ENCODE data around the gene PATJ.
A peak's percentile ranks its signal among the peaks of the same experiment; 100 is the strongest.

Gene PATJ

DNA sequence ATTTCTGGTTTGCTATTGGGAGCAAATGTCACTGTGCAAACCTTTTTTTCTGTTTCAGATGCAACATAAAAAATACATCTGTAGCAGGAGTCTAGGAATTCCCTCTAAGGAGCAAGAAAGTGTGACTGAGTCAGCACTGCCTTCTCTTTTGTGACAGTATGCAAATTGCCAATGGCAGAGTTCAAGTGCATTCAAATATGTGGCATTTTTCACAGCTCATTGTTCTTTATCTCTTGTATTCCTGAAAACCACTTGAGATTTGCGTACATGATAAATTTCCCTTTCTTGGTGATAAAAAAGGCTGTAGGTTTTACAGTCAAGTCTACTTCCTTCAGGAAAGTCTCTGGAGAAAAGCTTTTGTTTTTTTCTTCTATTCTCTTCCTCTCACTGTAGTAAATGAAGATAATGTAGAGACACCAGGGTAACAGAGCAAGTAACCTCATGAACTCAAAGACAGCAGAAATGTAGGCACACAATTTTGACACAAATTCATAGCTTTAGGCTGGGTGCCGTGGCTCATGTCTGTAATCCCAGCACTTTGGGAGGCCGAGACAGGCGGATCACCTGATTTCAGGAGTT lies 322.6 kb downstream of the PATJ start:
- no peak for DNase-seq

DNA sequence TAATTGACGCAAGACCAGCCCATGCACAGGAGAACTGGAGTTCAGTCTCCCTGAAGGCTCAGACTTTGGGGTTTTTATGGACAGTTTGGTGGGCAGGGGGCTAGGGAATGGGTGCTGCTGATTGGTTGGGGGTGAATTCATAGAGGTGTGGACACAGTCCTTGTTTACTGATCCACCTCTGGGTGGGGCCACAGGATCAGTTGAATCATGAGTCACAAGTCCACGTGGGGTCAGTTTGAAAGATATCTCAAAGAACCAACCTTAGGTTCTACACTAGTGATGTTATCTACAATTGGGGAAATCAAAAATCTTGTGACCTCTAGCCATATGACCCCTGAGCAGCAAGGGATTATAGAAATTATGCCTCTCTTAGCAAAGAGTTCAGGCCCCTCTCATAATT lies 324.4 kb downstream of the PATJ start:
- no peak for DNase-seq

DNA sequence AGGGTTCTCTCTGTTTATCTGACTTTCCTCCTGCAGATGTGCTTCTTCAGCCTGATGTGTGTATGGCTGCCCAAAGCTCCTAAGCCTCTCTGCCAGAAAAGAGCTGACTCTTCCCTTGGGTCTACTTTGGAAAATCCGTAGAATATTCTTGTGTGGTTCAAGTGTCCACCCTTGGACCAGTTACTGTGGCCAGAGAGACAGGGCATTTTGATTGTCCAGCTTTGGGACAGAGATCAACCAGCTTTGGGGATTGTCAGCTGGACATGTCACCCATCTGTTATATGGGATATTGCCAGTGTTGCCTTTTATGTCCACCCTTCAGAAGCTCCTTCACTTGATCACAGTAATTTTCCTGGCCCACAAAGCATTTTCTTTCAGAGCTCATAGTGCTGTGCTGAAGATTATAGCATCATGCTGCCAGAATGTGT lies 326.1 kb downstream of the PATJ start:
- no peak for DNase-seq

DNA sequence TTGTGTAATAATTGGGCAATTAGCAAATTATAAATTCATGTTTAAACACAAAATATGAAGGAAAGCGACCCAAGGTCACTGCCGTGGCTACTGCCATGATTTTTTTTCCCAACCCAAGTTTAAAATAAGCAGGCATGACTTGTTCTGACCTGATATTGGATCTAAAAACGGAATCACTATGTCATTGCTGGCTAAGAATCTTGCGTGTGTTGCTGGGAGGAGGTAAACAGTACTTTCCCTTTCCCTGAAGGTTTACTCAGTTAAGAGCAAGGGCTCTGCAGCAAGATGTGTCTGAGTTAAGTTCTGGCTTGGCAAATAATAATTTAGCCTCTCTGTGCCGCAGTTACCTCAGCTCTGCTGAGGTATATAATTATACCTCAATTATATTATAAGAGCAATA lies 326.7 kb downstream of the PATJ start:
- no peak for DNase-seq

DNA sequence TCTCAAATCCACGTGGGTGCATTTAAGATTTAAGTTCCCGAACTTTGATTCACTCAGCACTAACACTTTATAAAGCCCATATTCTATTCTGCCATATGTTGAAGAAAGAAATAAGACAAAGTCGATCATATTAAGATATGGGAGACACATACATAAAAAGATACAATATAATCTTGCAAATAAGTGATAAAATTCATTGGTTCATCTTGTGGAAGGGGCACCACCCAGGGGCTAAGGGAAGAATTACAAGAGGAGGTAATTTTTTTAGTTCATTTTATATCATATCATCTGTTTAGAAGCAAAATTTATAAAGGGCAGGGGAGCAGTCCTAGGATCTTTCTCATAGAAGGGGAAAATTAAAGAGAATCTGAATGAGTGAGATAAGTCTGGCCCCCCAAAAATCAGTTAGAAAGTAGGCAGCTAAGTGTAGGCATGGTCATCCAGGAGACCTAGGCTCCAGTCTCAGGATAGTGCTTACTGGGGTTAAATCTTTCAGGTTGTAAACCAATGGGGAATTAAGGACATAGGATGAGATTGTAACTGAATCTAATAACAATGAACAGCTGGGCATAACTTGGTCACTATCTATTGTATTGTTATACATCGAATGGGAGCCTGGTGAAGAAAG lies 328.2 kb downstream of the PATJ start:
- DNase-seq, result no peak

DNA sequence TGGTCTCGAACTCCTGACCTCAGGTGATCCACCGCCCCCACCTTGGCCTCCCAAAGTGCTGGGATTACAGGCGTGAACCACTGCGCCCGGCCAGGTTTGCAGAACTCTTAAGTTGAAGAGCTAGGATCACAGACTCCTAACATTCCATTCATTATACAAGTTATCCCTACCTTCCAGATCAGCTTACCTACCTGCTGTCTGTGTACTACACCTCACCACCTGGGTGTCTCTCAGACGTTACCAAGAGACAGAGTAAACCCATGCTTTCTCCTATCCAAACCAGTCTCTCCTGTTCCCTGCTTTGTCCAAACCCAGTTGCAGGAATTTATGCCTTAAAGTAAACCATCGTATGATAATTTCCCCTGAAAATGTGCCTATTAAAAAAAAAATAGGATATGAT lies 329.4 kb downstream of the PATJ start:
- DNase-seq, result no peak

DNA sequence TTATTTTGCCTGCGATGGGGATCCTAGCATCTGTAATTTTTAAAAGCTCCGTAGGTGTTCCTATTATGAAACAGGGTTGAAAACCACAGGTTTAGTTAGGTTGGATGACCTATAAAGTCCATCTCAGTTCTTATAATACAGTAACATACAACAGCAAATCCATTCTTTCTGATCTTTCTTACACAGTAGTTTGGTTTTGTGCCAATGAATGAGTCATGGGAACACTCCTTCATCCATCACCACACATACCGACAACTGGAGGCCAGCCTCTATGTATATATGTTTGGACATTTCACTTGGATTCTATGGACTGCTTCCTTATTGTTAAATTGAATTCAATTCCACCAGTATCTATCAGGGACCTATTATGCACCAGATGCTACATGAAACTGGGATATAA lies 334.0 kb downstream of the PATJ start:
- DNase-seq, result no peak

DNA sequence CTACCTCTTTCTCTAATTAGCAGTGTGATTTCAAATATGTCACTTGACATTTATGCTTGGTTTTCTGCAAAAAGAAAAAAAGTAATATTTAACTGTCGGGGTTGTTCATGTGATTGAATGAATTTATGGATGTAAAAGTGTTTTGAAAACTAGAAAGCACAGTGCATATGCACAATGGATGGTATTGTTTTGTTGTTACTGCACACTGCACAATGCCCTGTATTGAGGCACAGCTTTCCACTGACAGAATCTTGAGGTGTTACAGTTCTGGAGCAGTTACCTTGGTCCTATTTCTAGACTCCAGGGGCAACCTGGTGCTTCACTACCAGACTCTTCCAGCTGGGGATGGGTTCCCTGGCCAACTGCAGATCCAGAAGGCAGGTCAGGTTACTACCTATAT lies 335.5 kb downstream of the PATJ start:
- DNase-seq, result no peak

DNA sequence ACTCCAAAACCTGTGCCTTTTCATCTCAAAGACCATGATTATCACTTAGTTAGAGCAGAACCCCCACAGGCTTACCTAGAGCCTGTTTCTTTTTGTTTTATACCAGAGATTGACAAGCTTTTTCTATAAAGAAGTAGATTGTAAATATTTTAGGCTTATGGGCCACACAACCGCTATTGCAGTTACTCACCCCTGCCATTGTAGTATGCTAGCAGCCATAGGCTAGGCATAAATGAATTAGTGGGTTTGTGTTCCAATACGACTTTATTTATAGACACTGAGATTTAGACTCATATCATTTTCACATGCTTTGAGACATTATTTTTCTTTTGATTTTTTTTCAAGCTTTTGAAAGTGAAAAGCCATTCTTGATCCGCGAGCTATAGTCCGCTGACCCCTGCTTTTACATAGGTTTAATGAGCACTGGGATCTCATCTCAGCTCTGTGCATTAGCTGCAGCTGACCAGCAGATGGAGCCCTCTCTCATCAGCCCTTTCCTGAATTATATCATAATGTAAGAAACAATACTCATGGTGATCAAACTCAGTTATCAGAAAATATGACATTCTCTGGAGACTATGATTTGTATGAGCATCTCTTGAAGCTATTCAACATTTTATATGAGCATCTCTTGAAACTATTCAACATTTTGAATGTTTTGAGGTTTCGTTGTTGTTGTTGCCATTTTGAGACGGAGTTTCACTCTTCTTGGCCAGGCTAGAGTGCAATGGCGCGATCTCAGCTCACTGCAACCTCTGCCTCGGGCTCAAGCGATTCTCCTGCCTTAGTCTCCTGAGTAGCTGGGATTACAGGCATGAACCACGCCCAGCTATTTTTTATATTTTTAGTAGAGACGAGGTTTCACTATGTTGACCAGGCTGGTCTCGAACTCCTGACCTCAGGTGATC lies 340.4 kb downstream of the PATJ start:
- DNase-seq, result peak; percentile 12

DNA sequence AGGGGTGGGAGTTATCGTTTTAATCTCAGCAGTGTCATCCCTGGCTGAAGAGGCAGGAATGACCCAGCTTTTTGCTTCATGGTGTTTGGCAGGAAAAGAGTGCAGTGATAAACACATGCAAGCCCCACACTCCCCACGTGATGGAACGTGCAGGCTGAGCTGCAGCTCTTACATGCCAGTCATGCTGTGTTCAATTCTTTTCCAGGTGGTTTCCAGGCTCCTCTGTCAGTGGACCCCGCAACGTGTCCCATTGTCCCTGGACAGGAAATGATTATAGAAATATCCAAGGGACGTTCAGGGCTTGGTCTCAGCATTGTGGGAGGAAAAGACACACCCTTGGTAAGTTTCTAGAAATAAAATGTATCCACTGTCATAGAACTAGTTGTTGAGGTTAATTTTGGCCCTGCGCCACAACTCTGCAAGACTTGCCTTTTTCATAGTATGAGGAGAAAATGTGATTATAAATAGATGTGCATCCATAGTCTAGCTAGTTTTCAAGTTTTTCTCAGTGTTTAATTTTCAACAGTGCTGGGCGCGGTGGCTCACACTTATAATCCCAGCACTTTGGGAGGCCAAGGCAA lies 342.1 kb downstream of the PATJ start:
- DNase-seq, result no peak

DNA sequence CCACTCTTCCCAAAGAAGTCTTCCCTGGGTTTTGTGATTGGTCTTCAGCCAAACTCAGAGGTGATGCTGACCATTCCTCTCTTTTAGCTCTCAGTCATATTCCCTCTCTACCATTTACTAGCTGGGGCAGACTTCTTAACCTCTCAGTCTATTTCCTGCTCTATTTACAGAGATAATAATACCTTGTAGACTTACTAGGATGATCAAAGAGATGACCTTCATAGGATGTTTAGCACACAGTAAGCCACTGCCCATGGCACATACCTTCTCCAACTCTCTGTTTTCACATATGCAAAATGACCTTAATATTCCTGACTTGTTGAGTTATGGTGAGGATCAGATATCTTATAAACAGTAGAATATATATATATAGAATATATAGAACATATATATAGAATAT lies 346.2 kb downstream of the PATJ start:
- DNase-seq, result no peak

DNA sequence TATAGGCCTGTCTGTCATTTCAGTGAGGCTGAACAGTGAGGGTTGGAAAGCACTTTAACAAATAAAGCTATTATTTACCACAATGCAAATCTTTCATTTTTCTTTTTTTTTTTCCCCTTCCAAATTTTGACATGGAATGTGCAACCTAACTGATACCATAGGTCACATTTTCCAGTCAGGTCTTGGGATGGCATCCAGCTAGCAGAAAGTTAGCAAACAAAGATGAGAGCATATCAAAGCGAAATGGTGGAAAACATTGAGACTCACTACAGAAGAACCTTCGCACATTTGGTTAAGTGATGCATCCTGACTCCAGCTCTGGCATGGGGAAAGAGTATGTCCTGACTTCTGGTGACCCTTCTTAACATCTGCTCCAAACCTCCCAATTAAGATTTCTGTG lies 347.3 kb downstream of the PATJ start:
- DNase-seq, result no peak

DNA sequence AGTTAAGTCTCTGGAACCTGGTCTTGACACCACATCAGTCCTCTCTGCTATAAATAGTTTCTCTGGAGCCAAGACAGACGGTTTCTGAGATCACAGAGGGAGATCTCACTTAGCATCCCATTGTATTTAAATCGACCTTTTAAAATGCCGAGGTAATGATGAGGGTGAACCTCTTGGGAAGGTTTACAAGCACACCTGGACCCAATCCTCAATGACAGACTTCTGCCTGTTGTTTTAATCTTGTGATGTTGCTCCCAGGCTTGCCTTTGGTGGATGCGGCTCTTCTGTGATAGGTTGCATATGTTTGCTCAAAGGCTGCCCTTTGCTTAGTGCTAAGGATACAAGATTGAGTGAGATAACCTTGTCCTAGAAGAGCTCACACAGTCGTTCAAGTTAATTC lies 347.7 kb downstream of the PATJ start:
- no peak for DNase-seq

DNA sequence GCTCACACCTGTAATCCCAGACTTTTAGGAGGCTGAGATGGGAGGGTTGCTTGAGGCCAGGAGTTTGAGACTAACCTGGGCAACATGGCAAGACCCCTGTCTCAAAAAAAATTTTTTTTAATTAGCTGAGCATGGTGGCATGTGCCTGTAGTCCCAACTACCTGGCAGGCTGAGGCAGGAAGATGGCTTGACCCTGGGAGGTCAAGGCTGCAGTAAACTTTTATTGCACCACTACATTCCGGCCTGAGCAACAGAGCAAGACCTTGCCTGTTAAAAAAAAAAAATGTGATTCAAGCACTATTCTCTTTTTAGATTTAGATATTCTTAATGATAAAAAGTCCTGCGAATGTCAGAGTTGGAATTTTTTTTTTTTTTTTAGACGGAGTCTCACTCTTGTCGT lies 349.8 kb downstream of the PATJ start:
- no peak for DNase-seq

DNA sequence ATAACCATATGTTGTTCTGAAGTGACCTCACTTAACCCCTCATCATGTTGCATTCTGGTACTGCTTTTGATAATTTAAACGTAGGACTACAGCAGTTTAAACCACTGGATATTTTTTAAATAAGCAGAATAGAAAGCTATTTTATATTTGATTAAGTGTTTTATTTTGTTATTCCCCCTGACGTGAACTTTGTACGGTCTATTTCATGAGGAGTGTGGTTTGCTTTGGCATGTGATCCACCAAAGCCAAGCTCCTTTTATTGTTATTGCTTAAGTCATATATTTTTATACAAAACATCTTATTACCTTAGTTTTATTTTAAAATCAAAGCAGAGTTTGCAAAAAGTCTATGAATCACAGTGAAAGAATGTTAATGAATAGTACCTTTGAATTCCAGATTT lies 351.0 kb downstream of the PATJ start:
- DNase-seq, result no peak

DNA sequence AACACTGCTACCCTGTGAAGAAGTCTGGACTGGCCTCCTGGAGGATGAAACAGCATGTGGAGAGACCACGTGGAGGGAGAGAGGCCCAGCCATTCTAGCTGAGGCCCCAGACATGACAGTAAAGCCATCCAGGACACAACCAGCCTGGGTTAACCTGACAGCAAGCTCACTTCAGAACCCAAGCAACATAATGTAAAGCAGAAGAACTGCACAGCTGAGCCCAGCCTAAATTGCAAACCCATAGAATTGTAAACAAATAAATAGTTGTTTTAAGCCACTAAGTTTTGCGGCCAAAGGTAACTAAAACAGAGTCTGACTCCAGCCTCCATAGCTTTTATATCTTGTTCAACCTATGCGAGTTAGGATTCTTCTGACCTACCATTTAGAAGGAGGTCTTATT lies 355.2 kb downstream of the PATJ start:
- no peak for DNase-seq

DNA sequence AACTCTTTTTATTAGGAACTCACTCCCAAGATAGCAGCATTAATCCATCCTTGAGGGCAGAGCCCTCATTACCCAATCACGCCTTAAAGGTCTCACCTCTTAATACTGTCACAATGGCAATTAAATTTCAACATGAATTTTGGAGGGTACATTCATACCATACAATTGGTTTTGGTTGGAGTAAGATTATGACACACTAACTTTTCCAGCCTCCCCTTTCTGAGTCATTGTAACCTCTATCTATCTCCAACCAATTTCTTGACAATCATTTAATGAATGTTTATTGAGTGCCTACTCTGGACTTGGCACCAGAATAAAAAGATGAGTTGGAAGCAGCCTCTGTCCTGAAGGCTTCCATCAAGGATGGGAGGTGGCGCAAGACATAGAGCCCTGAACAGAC lies 358.2 kb downstream of the PATJ start:
- no peak for DNase-seq

DNA sequence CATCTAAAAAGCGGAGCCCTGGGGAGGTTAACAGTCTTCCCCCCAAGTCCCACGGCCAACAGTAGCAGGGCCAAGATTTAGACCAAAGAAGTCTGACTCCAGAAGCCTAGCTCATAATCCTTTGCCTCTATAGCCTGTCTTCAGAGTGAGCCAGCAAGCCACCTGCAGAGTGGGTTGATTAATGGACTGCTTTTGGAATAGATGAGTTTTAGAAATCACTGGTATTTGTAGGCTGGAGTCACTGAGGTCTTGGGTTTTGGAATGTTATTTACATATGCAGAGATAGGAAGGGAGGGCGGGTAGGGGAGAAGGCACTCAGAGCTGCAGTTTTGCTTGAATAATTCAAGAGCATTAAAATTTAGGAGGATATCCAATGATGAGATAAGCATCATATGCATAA lies 361.6 kb downstream of the PATJ start:
- no peak for DNase-seq

DNA sequence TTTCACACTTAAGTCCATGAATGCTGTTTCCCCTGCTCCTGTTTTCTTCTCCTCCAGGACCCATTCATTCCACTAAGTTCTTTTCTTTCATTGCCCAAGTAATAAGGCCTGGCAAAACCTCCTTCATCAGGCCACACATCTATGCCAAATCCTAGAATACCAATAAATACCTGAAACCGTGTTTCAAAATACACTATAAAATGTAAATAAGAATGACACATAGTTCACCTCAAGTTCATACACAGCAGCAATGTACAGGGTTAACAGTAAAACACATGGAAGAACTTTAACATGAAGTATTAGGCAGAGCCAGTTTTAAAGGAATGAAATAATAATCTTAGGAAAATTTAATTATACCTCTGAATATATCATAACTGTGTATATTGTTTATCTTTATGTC lies 365.6 kb downstream of the PATJ start:
- no peak for DNase-seq

DNA sequence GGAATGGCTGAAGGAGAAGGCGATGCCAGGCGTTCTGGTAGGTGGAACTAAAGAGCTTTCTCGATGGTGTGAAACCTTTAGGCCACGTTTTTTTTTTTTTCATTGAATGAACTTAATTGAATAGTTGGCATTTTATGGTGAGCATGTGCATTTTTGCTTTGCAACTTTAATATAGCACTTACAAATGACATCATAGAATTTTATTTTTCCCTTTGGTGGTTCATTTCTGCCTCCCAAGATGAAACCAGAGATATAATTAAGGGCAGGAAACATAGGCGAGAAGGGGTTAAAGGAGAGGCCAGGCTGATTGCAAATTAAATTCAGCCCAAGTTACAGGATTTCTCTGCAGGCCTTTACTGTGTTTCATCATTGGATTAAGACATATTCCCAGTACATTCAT lies 366.8 kb downstream of the PATJ start:
- DNase-seq, result no peak

DNA sequence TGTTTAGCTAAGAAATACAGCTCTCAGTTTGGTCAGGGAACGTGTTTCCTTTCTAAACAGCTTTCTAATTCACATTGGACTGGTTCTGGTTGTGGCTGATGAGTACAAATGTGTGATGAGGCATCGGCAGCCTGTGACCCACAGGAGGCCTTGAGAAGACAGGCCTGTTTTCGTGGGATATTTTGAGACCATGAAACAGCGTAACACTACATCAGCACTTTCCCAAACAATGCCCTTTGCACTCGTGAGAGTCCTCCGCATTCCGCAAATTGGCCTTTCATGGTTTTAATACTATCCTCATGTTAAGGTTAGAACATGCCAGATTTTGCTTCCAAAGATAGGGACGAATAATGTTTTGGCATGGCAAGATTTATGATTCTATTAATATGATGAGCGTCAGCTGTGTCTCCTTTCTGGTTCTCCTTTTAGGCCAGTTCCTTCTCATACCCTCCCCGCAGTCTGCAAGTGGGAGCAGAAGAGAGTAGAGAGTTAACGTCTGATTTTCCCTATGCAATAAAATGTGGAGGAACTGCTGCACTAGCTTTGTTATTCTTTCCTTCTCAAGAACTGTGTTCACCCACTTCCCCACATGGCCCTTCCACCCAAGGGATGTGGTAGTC lies 368.0 kb downstream of the PATJ start:
- DNase-seq, result no peak

DNA sequence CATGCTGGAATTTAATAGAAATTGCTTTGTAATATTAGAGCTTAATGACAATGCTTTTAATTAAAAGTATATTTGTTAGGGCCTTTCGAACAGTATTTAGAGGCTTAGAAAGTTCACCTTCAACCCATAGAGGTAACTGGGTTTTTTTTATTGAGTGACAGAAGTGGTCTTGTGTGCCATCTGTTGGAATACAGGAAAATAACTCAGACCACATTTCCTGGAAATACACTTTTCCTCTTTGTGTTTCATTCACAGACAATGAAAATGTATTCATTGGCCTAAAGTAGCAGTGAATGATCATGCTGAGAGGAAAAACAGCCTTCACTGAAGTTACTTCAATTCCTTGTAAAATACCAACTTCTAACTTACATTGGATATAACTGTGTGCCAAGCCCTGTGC lies 368.8 kb downstream of the PATJ start:
- no peak for DNase-seq

DNA sequence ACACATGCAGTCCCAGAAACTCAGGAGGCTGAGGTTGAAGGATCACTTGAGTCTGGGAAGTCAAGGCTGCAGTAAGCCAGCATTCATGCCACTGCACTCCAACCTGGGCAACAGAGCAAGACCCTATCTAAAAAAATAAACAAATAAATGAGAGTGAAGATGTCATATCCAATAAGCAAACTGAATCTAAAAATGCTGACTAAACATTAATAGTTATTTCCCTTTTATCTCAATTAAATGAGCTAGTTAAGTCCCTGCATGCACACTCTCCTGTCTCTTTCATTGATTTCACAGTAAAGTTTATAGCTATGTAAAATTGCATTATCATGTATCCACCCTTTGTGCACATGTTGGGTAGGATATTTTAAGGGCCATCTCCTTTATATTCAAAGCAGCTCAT lies 371.2 kb downstream of the PATJ start:
- DNase-seq, result no peak

Data from activated T-cell treated with anti-CD3 and anti-CD28 coated beads for 4 hours (primary cell).